Measurements from ENCODE around the gene REV3L.
A peak's percentile ranks its signal among the peaks of the same experiment; 100 is the strongest.
"Not testable (repeated sequence)": the region's sequence is repeated elsewhere in the genome, so short reads cannot be mapped to it uniquely, and the experiment has no call there.

Gene REV3L

GRCh38 chr6:111356551-111356950 lies 126.5 kb downstream of the REV3L start:
- no peak for DNase-seq

- no peak for DNase-seq
Observed at GRCh38 chr6:111354758-111355555, 128.1 kb downstream of the REV3L start.

GRCh38 chr6:111353912-111354462 lies 129.0 kb downstream of the REV3L start:
- DNase-seq, result no peak

GRCh38 chr6:111347589-111347988 lies 135.4 kb downstream of the REV3L start:
- no peak for DNase-seq

GRCh38 chr6:111342913-111343312 lies 140.1 kb downstream of the REV3L start:
- DNase-seq, result no peak

- DNase-seq, result no peak
Observed at GRCh38 chr6:111339294-111339693, 143.7 kb downstream of the REV3L start.

GRCh38 chr6:111338843-111339242 lies 144.2 kb downstream of the REV3L start:
- DNase-seq, result no peak

GRCh38 chr6:111337829-111338236 lies 145.2 kb downstream of the REV3L start:
- no peak for DNase-seq

DNA sequence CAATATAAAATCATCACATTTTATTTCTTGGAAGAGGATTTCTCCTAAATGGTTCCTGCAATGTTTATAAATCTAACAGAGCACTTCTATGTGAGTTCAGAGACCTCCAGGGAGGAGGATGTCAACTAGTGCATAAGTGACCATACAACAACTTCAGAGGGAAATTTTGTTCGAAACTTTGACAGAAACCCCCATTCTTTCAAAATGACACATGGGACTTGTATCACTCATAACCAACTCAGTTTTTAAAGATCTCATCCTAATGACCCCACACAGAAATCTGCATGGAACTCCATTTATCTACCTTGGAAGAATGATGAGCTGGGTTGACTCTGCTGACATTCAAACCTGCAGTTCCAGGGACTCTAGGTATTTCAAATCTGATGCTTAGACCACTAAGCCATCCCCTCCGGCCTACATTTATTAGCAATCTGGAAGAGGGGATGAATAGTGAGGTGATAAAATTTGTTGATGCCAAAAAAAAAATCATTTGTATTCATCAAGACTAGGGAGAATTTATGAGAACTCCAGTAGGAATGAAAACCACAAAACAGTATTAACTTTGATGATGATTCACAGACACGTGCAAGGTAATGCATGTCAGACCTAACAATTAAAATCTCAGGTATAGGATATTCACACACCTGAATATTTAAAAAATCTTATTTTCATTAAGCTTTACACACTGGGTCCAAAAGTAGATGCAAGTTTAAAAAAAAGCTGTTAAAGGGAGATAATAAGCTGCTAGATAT lies 153.0 kb downstream of the REV3L start:
- no peak for DNase-seq

- no peak for DNase-seq
Observed at GRCh38 chr6:111326563-111326962, 156.5 kb downstream of the REV3L start.

DNA sequence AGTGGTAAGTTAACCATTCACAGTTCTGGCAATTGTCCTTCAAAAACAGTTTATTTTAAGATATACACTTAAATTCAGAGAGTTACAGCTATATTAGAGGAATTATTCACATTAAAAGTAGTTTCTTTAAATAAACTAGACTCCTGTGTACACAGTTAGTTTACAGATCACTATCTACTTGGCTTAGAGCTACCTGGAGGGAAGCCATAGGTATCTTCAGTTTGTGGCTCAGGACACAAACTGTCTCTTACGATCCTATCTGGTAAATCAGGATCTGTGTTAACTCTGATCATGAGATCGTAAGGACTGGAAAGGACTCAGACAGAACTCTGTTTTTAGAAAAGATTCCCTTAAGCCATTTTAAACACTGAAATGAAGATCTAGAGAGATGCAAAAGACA lies 160.9 kb downstream of the REV3L start:
- DNase-seq, result no peak

- not testable (repeated sequence) for DNase-seq
Observed at GRCh38 chr6:111307950-111308349, 175.1 kb downstream of the REV3L start.

DNA sequence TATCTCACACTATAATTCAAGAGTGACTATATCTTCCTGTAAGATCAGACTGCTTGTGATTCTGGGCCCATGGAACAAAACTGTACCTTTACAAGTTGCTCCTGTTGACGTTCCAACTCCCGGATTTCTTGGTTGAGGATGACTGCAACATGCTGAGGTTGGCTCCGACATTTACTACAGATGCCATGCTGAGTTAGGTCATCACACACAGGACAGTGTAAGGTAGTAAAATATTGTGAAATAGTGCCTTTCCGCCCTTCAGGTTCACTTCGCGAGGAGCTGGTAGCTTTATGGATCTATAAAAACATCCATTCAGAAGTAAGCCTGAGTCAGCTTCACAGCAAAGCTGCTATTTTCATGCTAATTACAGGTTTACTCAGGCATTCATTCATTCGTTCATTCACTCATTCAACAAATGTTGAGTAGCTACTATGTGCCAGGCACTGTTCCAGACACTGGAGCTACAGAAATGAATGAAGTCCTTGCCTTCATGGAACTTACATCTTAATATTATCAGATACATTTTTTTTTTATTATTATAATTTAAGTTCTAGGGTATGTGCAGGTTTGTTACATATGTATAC lies 175.7 kb downstream of the REV3L start:
- no peak for DNase-seq

DNA sequence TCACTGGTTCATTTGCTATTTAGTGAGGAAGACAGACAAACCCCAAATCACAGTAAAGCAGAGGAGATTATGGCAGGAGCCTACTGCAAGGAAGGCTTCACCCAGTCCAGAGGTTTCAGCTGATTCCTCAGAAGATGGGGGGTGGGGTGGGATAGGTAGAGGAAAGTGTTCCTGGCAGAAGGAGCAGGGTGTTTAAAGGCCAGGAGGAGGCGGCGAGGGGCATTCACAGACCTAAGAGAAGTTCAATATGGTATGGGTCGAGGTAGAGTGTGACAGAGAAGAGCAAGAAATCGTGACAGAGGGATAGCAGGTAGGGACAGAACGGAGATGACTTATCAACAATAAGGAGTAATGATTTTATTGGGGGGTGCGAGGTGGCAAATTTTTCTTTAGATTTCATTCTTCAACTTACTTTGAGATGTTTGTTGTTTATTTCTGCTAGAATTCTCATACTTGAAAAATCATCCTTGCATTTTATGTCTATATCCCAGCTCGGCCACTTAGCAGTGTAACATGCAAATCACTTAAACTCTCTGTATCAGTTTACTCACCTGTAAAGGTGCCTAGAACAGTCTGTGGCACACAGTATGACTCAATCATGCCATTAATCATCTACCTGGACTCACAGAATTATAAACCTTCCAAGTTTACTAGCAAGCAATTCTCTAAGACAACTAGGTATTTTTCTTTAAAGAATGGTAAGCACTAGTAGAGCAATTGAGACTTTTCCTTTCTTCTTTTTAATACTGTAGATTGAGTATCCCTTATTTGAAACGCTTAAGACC lies 176.7 kb downstream of the REV3L start:
- DNase-seq, result no peak

GRCh38 chr6:111301946-111302345 lies 181.1 kb downstream of the REV3L start:
- no peak for DNase-seq

DNA sequence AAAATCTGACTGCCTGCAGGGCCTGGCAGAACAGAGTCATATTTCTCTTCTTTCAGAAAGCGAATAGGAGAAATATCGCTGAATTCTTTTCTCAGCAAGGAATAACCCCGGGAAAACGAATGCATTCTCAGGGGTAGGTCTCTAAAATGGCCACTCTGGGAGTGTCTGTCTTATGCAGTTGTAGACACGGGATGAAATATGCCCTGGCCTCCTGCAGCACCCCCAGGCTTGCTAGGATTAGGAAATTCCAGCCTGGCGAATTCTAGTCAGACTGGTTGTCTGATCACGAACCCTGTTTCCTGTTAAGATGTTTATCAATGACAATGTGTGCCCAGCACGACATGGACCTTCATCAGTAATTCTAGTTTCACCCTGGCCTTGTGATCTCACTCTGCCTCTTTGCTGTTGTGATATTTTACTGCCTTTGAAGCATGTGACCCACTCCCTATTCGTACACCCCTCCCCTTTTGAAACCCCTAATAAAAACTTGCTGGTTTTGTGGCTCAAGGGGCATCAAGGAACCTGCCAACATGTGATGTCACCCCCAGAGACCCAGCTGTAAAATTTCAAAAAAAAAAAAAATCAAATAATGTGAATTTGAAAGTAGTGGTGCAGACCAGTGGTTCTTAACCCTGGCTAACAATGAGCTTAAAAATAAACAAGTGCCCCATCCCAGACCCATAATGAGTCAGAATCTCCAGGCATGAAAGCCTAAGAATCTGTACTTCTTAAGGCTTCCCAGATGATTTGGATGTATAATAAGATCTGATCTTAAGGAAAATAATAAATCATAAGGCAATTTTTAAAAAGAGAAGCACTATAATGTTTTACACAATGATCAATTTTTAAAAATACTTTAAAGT lies 181.8 kb downstream of the REV3L start:
- peak; percentile 11 for DNase-seq

DNA sequence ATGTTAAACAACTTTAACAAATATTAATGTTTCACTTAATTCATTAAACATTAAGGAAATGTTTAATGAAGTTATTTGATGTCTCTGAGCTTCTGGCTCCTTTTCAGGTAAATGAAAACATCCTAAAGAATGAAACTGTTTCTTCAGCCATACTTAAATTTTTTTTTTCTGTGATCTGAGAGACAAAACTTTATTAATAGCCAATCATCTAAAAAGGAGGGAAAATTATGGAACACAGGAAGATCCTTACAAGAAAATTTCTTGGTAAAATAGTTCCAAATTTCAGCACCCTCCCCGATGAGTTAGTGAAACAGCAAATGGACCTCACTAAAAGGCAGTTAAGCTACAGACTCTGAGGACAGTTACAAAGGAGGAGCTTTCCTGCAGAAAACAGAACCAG lies 185.2 kb downstream of the REV3L start:
- no peak for DNase-seq

DNA sequence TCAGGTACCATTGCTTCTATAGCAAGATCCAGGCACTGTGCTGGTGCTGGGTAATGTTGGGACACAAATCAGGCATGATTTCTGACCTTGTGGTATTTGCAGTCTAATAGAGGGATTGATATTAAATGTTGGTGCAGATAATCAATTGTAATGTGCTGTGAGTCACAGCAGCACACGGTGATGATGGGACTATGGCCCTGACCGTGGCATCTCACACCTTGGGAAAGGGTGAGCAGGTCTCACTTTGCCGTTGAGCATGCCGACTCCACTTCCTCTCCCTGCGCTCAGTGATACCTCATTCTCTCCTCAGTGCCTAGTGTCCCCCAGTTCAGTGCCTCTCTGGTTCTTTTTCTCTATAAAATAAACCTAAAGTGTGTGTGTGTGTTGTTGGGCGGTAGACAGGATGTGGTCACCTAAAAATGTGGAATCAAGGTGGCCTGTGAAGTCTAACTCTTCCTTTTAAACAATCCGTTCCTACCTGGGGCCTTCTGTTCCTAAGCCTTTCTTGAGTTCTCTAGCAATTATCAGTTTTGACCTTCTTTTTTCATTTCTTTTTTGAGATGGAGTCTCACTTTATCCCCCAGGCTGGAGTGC lies 188.5 kb downstream of the REV3L start:
- DNase-seq, result no peak

DNA sequence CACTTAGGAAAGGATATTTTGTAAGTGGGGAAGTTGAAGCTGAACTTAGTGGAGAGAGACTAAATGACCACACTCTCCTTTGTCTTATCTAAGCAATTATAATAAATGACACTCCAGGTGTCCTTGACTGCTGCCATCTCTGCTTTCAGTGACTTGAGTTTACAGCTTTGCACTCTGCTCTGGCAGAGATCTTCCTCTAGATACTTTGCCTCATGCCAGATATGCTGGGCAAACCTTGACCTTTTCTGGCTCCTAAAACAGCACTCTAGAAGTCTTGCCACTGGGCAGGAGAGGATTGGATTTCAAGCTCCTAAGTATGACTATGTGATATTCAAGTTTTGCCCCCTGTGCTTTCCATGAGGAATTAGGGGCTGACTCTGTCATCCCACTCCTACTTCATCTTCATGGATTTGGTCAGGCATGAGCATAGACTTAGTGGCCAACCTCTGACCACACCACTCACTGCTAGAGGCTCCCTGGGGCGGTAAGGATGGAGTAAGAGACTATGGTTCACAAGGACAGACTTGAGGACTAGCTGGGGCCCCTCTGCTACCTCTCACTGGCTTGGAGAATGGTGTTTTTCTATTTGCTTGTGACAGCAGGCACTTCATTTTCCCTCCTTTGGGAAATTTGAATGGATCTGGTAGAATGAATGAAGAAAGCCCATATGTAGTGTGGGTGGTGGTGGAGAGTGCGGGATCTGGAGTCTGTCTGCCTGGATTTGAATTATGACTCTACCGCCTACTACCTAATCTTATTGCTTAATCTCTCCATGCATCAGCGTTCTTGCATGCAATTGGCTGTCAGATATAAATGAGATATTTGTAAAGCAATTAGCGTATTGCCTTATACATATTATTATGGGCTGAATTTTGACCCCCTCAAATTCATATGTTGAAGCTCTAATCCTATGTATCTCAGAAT lies 191.4 kb downstream of the REV3L start:
- DNase-seq, result no peak

- DNase-seq, result peak; percentile 5
Observed at GRCh38 chr6:111290689-111291335, 192.2 kb downstream of the REV3L start.
